ENCODE data around the gene PRUNE2.

DNA sequence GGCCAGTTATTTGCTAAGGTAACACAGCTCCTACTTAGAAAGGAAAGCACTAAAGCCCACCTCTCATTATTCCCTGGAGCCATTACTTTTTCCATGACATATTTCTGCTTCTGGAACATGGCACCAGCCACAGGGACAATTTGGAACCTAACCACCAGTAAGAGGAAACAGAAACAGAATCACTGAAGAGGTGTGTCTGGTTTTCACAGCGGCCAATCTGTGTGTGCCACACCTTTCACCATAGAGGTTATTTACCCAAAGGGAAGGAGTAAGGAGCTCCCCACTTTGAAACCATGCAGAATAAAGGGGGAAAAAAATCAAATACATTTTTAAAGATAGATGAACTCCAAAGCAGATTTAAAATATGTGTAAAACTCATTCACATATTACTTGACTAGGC lies 21.1 kb downstream of the PRUNE2 start:
- TF ChIP-seq SP5 (CRISPR knock-in tag; IDR thresholded peaks at IDR 0.05; ENCODE audit: borderline replicate concordance, low read depth) = no peak
- TF ChIP-seq, protein P1, sequence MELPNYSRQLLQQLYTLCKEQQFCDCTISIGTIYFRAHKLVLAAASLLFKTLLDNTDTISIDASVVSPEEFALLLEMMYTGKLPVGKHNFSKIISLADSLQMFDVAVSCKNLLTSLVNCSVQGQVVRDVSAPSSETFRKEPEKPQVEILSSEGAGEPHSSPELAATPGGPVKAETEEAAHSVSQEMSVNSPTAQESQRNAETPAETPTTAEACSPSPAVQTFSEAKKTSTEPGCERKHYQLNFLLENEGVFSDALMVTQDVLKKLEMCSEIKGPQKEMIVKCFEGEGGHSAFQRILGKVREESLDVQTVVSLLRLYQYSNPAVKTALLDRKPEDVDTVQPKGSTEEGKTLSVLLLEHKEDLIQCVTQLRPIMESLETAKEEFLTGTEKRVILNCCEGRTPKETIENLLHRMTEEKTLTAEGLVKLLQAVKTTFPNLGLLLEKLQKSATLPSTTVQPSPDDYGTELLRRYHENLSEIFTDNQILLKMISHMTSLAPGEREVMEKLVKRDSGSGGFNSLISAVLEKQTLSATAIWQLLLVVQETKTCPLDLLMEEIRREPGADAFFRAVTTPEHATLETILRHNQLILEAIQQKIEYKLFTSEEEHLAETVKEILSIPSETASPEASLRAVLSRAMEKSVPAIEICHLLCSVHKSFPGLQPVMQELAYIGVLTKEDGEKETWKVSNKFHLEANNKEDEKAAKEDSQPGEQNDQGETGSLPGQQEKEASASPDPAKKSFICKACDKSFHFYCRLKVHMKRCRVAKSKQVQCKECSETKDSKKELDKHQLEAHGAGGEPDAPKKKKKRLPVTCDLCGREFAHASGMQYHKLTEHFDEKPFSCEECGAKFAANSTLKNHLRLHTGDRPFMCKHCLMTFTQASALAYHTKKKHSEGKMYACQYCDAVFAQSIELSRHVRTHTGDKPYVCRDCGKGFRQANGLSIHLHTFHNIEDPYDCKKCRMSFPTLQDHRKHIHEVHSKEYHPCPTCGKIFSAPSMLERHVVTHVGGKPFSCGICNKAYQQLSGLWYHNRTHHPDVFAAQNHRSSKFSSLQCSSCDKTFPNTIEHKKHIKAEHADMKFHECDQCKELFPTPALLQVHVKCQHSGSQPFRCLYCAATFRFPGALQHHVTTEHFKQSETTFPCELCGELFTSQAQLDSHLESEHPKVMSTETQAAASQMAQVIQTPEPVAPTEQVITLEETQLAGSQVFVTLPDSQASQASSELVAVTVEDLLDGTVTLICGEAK (IDR thresholded peaks at IDR 0.05) = no peak
- TF ChIP-seq, protein P1 (CRISPR knock-in tag; IDR thresholded peaks at IDR 0.05) = no peak
- no peak for TF ChIP-seq ZNF816 (CRISPR knock-in tag; IDR thresholded peaks at IDR 0.05; ENCODE audit: borderline replicate concordance)
- TF ChIP-seq ZNF775 (CRISPR knock-in tag; IDR thresholded peaks at IDR 0.05; ENCODE audit: borderline replicate concordance) = no peak
- no peak for TF ChIP-seq BHLHE40 (IDR thresholded peaks at IDR 0.05; ENCODE audit: low read length)
- no peak for TF ChIP-seq RELA (CRISPR knock-in tag; IDR thresholded peaks at IDR 0.05)
- TF ChIP-seq DMAP1 (CRISPR knock-in tag; IDR thresholded peaks at IDR 0.05) = no peak
- TF ChIP-seq, protein P2, sequence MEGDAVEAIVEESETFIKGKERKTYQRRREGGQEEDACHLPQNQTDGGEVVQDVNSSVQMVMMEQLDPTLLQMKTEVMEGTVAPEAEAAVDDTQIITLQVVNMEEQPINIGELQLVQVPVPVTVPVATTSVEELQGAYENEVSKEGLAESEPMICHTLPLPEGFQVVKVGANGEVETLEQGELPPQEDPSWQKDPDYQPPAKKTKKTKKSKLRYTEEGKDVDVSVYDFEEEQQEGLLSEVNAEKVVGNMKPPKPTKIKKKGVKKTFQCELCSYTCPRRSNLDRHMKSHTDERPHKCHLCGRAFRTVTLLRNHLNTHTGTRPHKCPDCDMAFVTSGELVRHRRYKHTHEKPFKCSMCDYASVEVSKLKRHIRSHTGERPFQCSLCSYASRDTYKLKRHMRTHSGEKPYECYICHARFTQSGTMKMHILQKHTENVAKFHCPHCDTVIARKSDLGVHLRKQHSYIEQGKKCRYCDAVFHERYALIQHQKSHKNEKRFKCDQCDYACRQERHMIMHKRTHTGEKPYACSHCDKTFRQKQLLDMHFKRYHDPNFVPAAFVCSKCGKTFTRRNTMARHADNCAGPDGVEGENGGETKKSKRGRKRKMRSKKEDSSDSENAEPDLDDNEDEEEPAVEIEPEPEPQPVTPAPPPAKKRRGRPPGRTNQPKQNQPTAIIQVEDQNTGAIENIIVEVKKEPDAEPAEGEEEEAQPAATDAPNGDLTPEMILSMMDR (CRISPR knock-in tag; IDR thresholded peaks at IDR 0.05) = no peak

Data from HepG2 (cell line).